H1 (cell line): Measurements from ENCODE around the gene P2RX5. TPM values are rescaled to one million over a fixed set of nuclear protein-coding genes. Genes with fewer than 3 reads are reported as not detected.

ENCODE experiments used
- CTCF ChIA-PET: fragments of 300-600 bp; sonication (Branson Sonifier 250); formaldehyde crosslinking; loops from one replicate; lab custom pipeline; 2021; ENCODE audit not compliant: partially characterized antibody; lab: Charles Lee
- POLR2A ChIA-PET: fragments of 300-600 bp; sonication (Branson Sonifier 250); formaldehyde crosslinking; loops from one replicate; lab custom pipeline; 2021; ENCODE audit warnings: inconsistent platforms; ENCODE audit not compliant: partially characterized antibody; lab: Charles Lee
- DNase-seq, 2 experiments: peaks; one replicate each; pipeline versions ENCODE4 v3.0.0 to v3.0.0-alpha.2; 2010 to 2022; ENCODE audit warnings: low spot score in 2 of 2, low read depth in 1 of 2, mixed read lengths in 1 of 2
- FAIRE-seq: peaks from 2 replicates; lab custom pipeline; 2011; peaks lifted over from hg19 to GRCh38; lab: Jason Lieb, UNC
- H2AFZ ChIP-seq: 2 replicates; pipeline ENCODE4 v1.8.1; 2012; ENCODE audit warnings: low read length, inconsistent platforms
- H2AK5ac ChIP-seq: 2 replicates; pipeline ENCODE4 v1.6.1; 2013; ENCODE audit warnings: low read depth, low read length
- H2BK120ac ChIP-seq: replicated peaks from 2 replicates; pipeline ENCODE3; 2013; ENCODE audit warnings: low read depth, low read length, inconsistent platforms
- H2BK12ac ChIP-seq: 2 replicates; pipeline ENCODE4 v1.6.1; 2013; ENCODE audit warnings: low read depth, low read length
- H2BK15ac ChIP-seq: 2 replicates; pipeline ENCODE4 v1.6.1; 2013; ENCODE audit warnings: low read length
- H2BK20ac ChIP-seq: 2 replicates; pipeline ENCODE4 v1.6.1; 2013; ENCODE audit warnings: low read length
- H2BK5ac ChIP-seq: 2 replicates; pipeline ENCODE4 v1.6.1; 2013; ENCODE audit warnings: low read depth, low read length
- H3K14ac ChIP-seq: 2 replicates; pipeline ENCODE4 v1.6.1; 2013; ENCODE audit warnings: inconsistent platforms; ENCODE audit not compliant: insufficient read length
- H3K18ac ChIP-seq: 2 replicates; pipeline ENCODE4 v1.6.1; 2013; ENCODE audit warnings: low read length; ENCODE audit errors: extremely low read depth
- H3K23ac ChIP-seq: 2 replicates; pipeline ENCODE4 v1.6.1; 2013; ENCODE audit warnings: inconsistent platforms; ENCODE audit not compliant: insufficient read length
- H3K23me2 ChIP-seq: 2 replicates; pipeline ENCODE4 v1.6.1; 2013; ENCODE audit warnings: low read depth, low read length
- H3K27ac ChIP-seq: 2 replicates; pipeline ENCODE4 v1.6.1; 2011; ENCODE audit warnings: low read depth, low read length, inconsistent platforms
- H3K27me3 ChIP-seq, 4 experiments: replicated peaks in 1 of 4; 1 replicate in 1 of 4; 2 replicates in 3 of 4; pipeline versions ENCODE4 v1.6.1 to v1.8.1; 2011 to 2013; ENCODE audit warnings: low read length in 3 of 4, mild to moderate bottlenecking in 3 of 4, inconsistent platforms in 2 of 4, mixed read lengths in 2 of 4, moderate library complexity in 1 of 4; ENCODE audit not compliant: control insufficient read depth in 3 of 4, insufficient read depth in 3 of 4; ENCODE audit errors: extremely low read depth in 1 of 4
- H3K36me3 ChIP-seq, 4 experiments: 2 replicates each; pipeline versions ENCODE4 v1.6.1 to v1.8.1; 2011 to 2013; ENCODE audit warnings: mild to moderate bottlenecking in 4 of 4, low read length in 3 of 4, moderate library complexity in 2 of 4, control low read depth in 1 of 4, inconsistent platforms in 1 of 4; ENCODE audit not compliant: insufficient read depth in 4 of 4, control insufficient read depth in 2 of 4
- H3K4ac ChIP-seq: replicated peaks from 2 replicates; pipeline ENCODE3; 2013; ENCODE audit warnings: low read length, low read depth, mixed read lengths, inconsistent platforms; ENCODE audit not compliant: insufficient read length
- H3K4me1 ChIP-seq, 4 experiments: replicated peaks in 1 of 4; 1 replicate in 1 of 4; 2 replicates in 3 of 4; pipeline versions ENCODE4 v1.6.1 to v1.8.1; 2011 to 2013; ENCODE audit warnings: low read length in 3 of 4, inconsistent platforms in 2 of 4, mixed read lengths in 1 of 4; ENCODE audit not compliant: insufficient read depth in 4 of 4, control insufficient read depth in 3 of 4
- H3K4me2 ChIP-seq, 2 experiments: 2 replicates each; pipeline versions ENCODE4 v1.6.1 to v1.8.1; 2011 to 2013; ENCODE audit warnings: low read depth in 2 of 2, low read length in 2 of 2, control low read depth in 1 of 2, inconsistent platforms in 1 of 2, mild to moderate bottlenecking in 1 of 2; ENCODE audit not compliant: insufficient read depth in 1 of 2
- H3K4me3 ChIP-seq, 4 experiments: fragments of 200-600, 300-600 bp in 1 of 4; sonication (generic), shearing (Covaris generic), sonication (Bioruptor Twin) in 1 of 4; 2 replicates each; pipeline versions ENCODE4 v1.5.1 to v1.8.1; 2011 to 2016; ENCODE audit warnings: low read length in 4 of 4, low read depth in 3 of 4, control low read depth in 2 of 4, inconsistent platforms in 2 of 4, mild to moderate bottlenecking in 2 of 4, mixed read lengths in 1 of 4, moderate library complexity in 1 of 4; ENCODE audit not compliant: insufficient read depth in 2 of 4; ENCODE audit errors: extremely low read depth in 1 of 4
- H3K56ac ChIP-seq: replicated peaks from 2 replicates; pipeline ENCODE3; 2013; ENCODE audit warnings: low read depth, mild to moderate bottlenecking, mixed read lengths, low read length, inconsistent platforms; ENCODE audit not compliant: insufficient read length
- H3K79me1 ChIP-seq: 2 replicates; pipeline ENCODE4 v1.6.1; 2013; ENCODE audit warnings: low read depth, low read length, control low read depth
- H3K79me2 ChIP-seq, 2 experiments: 2 replicates each; pipeline versions ENCODE4 v1.6.1 to v1.8.1; 2012 to 2013; ENCODE audit warnings: low read length in 2 of 2, mild to moderate bottlenecking in 2 of 2, inconsistent platforms in 1 of 2; ENCODE audit not compliant: insufficient read depth in 2 of 2, control insufficient read depth in 1 of 2
- H3K9ac ChIP-seq, 4 experiments: replicated peaks in 1 of 4; 1 replicate in 1 of 4; 2 replicates in 3 of 4; pipeline versions ENCODE4 v1.6.1 to v1.8.1; 2011 to 2013; ENCODE audit warnings: low read depth in 3 of 4, low read length in 3 of 4, control low read depth in 2 of 4, mild to moderate bottlenecking in 2 of 4, moderate library complexity in 2 of 4, inconsistent platforms in 1 of 4; ENCODE audit errors: extremely low read depth in 1 of 4
- H3K9me3 ChIP-seq, 2 experiments: 2 replicates each; pipeline versions ENCODE4 v1.6.1 to v1.8.1; 2012 to 2013; ENCODE audit warnings: mild to moderate bottlenecking in 2 of 2, moderate library complexity in 2 of 2, control low read depth in 1 of 2, inconsistent platforms in 1 of 2, low read depth in 1 of 2, low read length in 1 of 2, mixed read lengths in 1 of 2; ENCODE audit not compliant: insufficient read depth in 2 of 2
- H4K20me1 ChIP-seq, 2 experiments: replicated peaks in 1 of 2; 2 replicates each; pipeline versions ENCODE3 to v1.8.1; 2011 to 2013; ENCODE audit warnings: inconsistent platforms in 2 of 2, low read length in 2 of 2, mild to moderate bottlenecking in 1 of 2; ENCODE audit not compliant: insufficient read depth in 2 of 2, control insufficient read depth in 1 of 2
- H4K5ac ChIP-seq: 2 replicates; pipeline ENCODE4 v1.6.1; 2013; ENCODE audit warnings: low read length, low read depth, mixed read lengths, inconsistent platforms; ENCODE audit not compliant: insufficient read length
- H4K8ac ChIP-seq: 2 replicates; pipeline ENCODE4 v1.8.0; 2013; ENCODE audit warnings: mild to moderate bottlenecking, moderate library complexity, low read length, inconsistent platforms; ENCODE audit not compliant: insufficient read depth; ENCODE audit errors: extremely low read depth
- H4K91ac ChIP-seq: replicated peaks from 2 replicates; pipeline ENCODE3; 2013; ENCODE audit warnings: low read length, mixed read lengths, inconsistent platforms; ENCODE audit not compliant: insufficient read length
- ATF3 ChIP-seq: IDR thresholded peaks from 2 replicates; pipeline ENCODE4 v1.6.1; 2011; ENCODE audit warnings: low read depth, mild to moderate bottlenecking, low read length; ENCODE audit not compliant: insufficient read depth
- CEBPB ChIP-seq: IDR thresholded peaks from 2 replicates; pipeline ENCODE4 v1.6.1; 2012; ENCODE audit warnings: low read depth, low read length
- CHD2 ChIP-seq: IDR thresholded peaks from 2 replicates; pipeline ENCODE4 v1.6.1; 2012; ENCODE audit warnings: low read length, improper control_type of control experiment
- CTBP2 ChIP-seq: IDR thresholded peaks from 2 replicates; pipeline ENCODE4 v1.7.0; 2011; ENCODE audit warnings: borderline replicate concordance, mild to moderate bottlenecking, moderate library complexity, mixed read lengths, low read length; ENCODE audit not compliant: insufficient read depth, insufficient read length
- EP300 ChIP-seq, 2 experiments: IDR thresholded peaks; 1 replicate in 1 of 2; 2 replicates in 1 of 2; pipeline ENCODE4 v1.6.1; 2011 to 2012; ENCODE audit warnings: low read depth in 2 of 2, low read length in 2 of 2, mild to moderate bottlenecking in 2 of 2, borderline replicate concordance in 1 of 2, inconsistent platforms in 1 of 2, moderate library complexity in 1 of 2
- JUND ChIP-seq: IDR thresholded peaks from 2 replicates; pipeline ENCODE4 v1.6.1; 2011; ENCODE audit warnings: mild to moderate bottlenecking, improper control_type of control experiment, low read length
- NANOG ChIP-seq: IDR thresholded peaks from 2 replicates; pipeline ENCODE4 v1.6.1; 2011; ENCODE audit warnings: low read length, low read depth, mild to moderate bottlenecking, inconsistent platforms; ENCODE audit not compliant: insufficient read depth, poor library complexity, severe bottlenecking
- SUZ12 ChIP-seq: fragments of 200-600 bp; sonication (generic); IDR thresholded peaks from 2 replicates; pipeline ENCODE4 v1.6.1; 2012; ENCODE audit warnings: mild to moderate bottlenecking, inconsistent platforms, low read length, moderate library complexity, mixed read lengths
- TAF1 ChIP-seq: IDR thresholded peaks from 2 replicates; pipeline ENCODE4 v1.6.1; 2011; ENCODE audit warnings: mild to moderate bottlenecking, low read depth, low read length
- TBP ChIP-seq: IDR thresholded peaks from 2 replicates; pipeline ENCODE4 v1.6.1; 2011; ENCODE audit warnings: low read depth, low read length, improper control_type of control experiment
- YY1 ChIP-seq: IDR thresholded peaks from 2 replicates; pipeline ENCODE4 v1.6.1; 2011; ENCODE audit warnings: low read depth, mild to moderate bottlenecking, low read length
- ZNF274 ChIP-seq: IDR thresholded peaks from 2 replicates; pipeline ENCODE4 v1.7.0; 2012; ENCODE audit warnings: low read length, borderline replicate concordance; ENCODE audit errors: extremely low read depth
- WGBS, 2 experiments: shearing (Covaris generic) in 1 of 2; methylation state at CpG; one replicate each; pipeline versions ENCODE4 v1.1.6 to v1.1.7; 2013 to 2015; ENCODE audit warnings: low lambda C conversion rate in 2 of 2, mixed read lengths in 2 of 2, inconsistent platforms in 1 of 2, low coverage in 1 of 2, missing lambda C conversion rate in 1 of 2; ENCODE audit not compliant: insufficient replicate concordance in 2 of 2, insufficient coverage in 1 of 2, insufficient read length in 1 of 2; ENCODE audit errors: extremely low coverage in 1 of 2, missing lambda C conversion rate in 1 of 2; 5-methylcytosine and 5-hydroxymethylcytosine counted together
- polyA plus RNA-seq, 7 experiments: library from polyadenylated mRNA; depleted of rRNA in 3 of 7; stranded (reverse) in 5 of 7; unstranded in 2 of 7; fragments of >200 nt in 5 of 7; fragments of 200-250 nt in 2 of 7; gene quantifications; 1 replicate in 5 of 7; 2 replicates in 1 of 7; 4 replicates in 1 of 7; pipeline versions ENCODE4 v1.2.1 to v1.2.3, GENCODE V29; 2011 to 2013; ENCODE audit warnings: missing spikeins in 2 of 7, mixed read lengths in 2 of 7
- total RNA-seq: library from RNA; stranded (reverse); fragmentation: NEBNext Ultra II Directional; extraction: Animal tissue kit (Norgen Biotek cat#: 25700); gene quantifications from 2 replicates; pipeline ENCODE4 v1.2.1, GENCODE V29; 2021

The P2RX5 gene
- total and polyA plus RNA-seq, 2 of the 8 experiments (the other 6 are each of a cell fraction or from before 2014, with no cell fraction given): 12.0 to 15.6 TPM

GRCh38 chr17:3739422-3740124 lies 43.6 kb upstream of the P2RX5 start:
- Histone ChIP-seq H3K56ac (no peak overlapping the region), H4K20me1 (no peaks in the 10 kb centered on the region), H2AFZ (no peak overlapping the region), H2BK15ac (no peak overlapping the region), H3K4me3 (no peak overlapping the region), H4K91ac (no peak overlapping the region), H2AK5ac (no peak overlapping the region), H3K27ac (no peak overlapping the region), H3K23me2 (no peaks in the 10 kb centered on the region), H4K5ac (no peak overlapping the region), H3K18ac (no peak overlapping the region), H2BK12ac (no peak overlapping the region), H2BK20ac (no peak overlapping the region), H3K9ac (no peak overlapping the region), H4K8ac (no peak overlapping the region), H3K4me1 (peaks cover 2 to 5% (median 3%) of the 10 kb centered on the region in 4 experiments; a peak in 5 of 7 replicates), H3K79me2 (no peaks in the 10 kb centered on the region), H3K36me3 (no peaks in the 10 kb centered on the region), H3K9me3 (no peaks in the 10 kb centered on the region), H3K23ac (no peak overlapping the region), H2BK120ac (no peak overlapping the region), H3K27me3 (no peaks in the 10 kb centered on the region), H3K4ac (no peak overlapping the region), H2BK5ac (no peak overlapping the region), H3K79me1 (no peaks in the 10 kb centered on the region; the same call in 1 of the 2 replicates), H3K4me2 (peak overlapping the region in 1 of 2 experiments; percentile 19; a peak in 1 of 4 replicates), H3K14ac (no peak overlapping the region)
- ChIA-PET CTCF (interaction anchor here (0.6 to 7.9 kb wide), 22 partner anchors 9 to 139 kb away, joined by 3 to 132 read pairs (median 5); partner anchors contain the start of genes HASPIN, ITGAE and NCBP3), POLR2A (interaction anchor here (0.6 to 2.9 kb wide), 8 partner anchors 9 to 61 kb away, joined by 3 to 15 read pairs (median 4); partner anchors contain the start of genes HASPIN and ITGAE)
- DNase-seq (no peak), FAIRE-seq (no peak)
- 87% methylated on average over 16 of the region's 16 CpGs; no CpG with 5 or more reads in 1 of the 2 experiments for WGBS, 2 experiments
- TF ChIP-seq CTBP2: no peak
- TF ChIP-seq JUND: no peak
- no peak for TF ChIP-seq ATF3
- TF ChIP-seq SUZ12: no peak
- no peak for TF ChIP-seq CHD2
- no peak for TF ChIP-seq CEBPB
- no peak for TF ChIP-seq NANOG
- TF ChIP-seq ZNF274: no peak
- no peak for TF ChIP-seq EP300 (IDR thresholded peaks at IDR 0.05; ENCODE audit: borderline replicate concordance in 1 of 2, low read depth in 2 of 2, low read length in 2 of 2)
- no peak for TF ChIP-seq TBP
- no peak for TF ChIP-seq TAF1
- TF ChIP-seq YY1: no peak
